ENCODE results near the gene WNT8B. TPM values are rescaled to one million over a fixed set of nuclear protein-coding genes. Genes with fewer than 3 reads are reported as not detected.
A peak's percentile ranks its signal among the peaks of the same experiment; 100 is the strongest.

Gene WNT8B
- total and polyA plus RNA-seq, 2 of the 13 experiments (the other 11 are each of a cell fraction or from before 2014, with no cell fraction given) = 0.07 to 0.20 TPM

DNA sequence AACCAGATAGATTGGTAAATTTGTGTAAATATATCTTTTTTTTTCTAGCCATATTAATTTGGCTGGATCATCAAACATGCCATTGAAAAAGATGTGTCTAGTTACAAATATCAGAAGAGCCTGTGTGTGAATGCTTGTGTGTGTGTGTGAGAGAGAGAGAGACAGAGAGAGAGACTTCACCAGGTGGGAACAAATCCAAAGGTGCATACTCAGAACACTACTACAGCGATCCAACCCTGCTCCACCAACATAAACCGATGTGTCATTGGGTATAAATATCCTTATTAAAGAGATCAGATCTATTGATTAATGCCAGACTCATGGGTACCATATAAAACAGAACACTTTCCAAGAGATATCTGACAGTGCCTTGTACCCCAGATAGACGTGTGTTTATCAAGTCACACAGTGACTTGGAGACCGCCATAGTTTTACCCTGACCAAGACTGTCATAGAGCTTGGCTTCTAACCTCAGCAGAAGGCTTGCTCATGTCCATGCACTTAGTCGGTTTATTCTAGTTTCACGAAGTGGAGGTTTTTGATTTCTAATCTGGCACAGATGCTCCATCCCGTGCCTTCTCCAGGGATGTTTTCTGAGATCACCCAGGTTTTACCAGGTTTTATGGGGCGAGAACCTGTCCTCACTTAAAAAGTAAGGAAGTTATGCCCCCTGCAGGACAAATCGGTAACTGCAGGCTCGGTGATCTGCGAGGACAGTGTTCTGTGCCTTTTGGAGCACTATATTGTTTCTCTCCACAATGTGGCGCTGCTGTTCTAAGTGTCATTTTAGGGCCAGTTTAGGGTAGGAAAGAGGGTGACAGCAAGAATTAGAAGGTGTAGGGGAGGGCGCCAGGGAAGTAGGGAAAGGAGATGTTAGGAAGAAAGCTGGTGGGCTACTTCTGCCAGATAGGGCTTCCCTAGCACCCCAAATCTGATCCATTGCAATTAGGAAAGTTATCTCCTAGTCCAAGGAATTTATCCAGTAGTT is 29.3 kb upstream of the WNT8B start (continued):
- TF ChIP-seq, protein P1, sequence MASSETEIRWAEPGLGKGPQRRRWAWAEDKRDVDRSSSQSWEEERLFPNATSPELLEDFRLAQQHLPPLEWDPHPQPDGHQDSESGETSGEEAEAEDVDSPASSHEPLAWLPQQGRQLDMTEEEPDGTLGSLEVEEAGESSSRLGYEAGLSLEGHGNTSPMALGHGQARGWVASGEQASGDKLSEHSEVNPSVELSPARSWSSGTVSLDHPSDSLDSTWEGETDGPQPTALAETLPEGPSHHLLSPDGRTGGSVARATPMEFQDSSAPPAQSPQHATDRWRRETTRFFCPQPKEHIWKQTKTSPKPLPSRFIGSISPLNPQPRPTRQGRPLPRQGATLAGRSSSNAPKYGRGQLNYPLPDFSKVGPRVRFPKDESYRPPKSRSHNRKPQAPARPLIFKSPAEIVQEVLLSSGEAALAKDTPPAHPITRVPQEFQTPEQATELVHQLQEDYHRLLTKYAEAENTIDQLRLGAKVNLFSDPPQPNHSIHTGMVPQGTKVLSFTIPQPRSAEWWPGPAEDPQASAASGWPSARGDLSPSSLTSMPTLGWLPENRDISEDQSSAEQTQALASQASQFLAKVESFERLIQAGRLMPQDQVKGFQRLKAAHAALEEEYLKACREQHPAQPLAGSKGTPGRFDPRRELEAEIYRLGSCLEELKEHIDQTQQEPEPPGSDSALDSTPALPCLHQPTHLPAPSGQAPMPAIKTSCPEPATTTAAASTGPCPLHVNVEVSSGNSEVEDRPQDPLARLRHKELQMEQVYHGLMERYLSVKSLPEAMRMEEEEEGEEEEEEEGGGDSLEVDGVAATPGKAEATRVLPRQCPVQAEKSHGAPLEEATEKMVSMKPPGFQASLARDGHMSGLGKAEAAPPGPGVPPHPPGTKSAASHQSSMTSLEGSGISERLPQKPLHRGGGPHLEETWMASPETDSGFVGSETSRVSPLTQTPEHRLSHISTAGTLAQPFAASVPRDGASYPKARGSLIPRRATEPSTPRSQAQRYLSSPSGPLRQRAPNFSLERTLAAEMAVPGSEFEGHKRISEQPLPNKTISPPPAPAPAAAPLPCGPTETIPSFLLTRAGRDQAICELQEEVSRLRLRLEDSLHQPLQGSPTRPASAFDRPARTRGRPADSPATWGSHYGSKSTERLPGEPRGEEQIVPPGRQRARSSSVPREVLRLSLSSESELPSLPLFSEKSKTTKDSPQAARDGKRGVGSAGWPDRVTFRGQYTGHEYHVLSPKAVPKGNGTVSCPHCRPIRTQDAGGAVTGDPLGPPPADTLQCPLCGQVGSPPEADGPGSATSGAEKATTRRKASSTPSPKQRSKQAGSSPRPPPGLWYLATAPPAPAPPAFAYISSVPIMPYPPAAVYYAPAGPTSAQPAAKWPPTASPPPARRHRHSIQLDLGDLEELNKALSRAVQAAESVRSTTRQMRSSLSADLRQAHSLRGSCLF (CRISPR knock-in tag; IDR thresholded peaks at IDR 0.05; ENCODE audit: borderline replicate concordance) = no peak
- TF ChIP-seq RXRB (CRISPR knock-in tag; IDR thresholded peaks at IDR 0.05; ENCODE audit: borderline replicate concordance) (peak; percentile 70; the same call in 1 of the 2 replicates), ZNF331 (CRISPR knock-in tag; IDR thresholded peaks at IDR 0.05) (0 out of 2 replicates have a peak, but pooled peaks have one; percentile 15), HNRNPUL1 (IDR thresholded peaks at IDR 0.05; ENCODE audit: low read depth, low read length) (no peak), STAG1 (CRISPR knock-in tag; IDR thresholded peaks at IDR 0.05) (peak; percentile 99), ZNF607 (CRISPR knock-in tag; IDR thresholded peaks at IDR 0.05; ENCODE audit: borderline replicate concordance) (0 out of 2 replicates have a peak, but pooled peaks have one; percentile 15), SOX5 (CRISPR knock-in tag; IDR thresholded peaks at IDR 0.05; ENCODE audit: borderline replicate concordance) (peak; percentile 41; the same call in 1 of the 2 replicates), ZNF567 (CRISPR knock-in tag; IDR thresholded peaks at IDR 0.05; ENCODE audit: borderline replicate concordance) (no peak), NFE2L1 (CRISPR knock-in tag; IDR thresholded peaks at IDR 0.05; ENCODE audit: borderline replicate concordance) (no peak), PHF8 (CRISPR knock-in tag; IDR thresholded peaks at IDR 0.05) (peak; percentile 27; the same call in 1 of the 2 replicates), NPAS2 (CRISPR knock-in tag; IDR thresholded peaks at IDR 0.05; ENCODE audit: borderline replicate concordance) (no peak), SCMH1 (CRISPR knock-in tag; IDR thresholded peaks at IDR 0.05; ENCODE audit: borderline replicate concordance) (no peak)
- TF ChIP-seq, protein P2, sequence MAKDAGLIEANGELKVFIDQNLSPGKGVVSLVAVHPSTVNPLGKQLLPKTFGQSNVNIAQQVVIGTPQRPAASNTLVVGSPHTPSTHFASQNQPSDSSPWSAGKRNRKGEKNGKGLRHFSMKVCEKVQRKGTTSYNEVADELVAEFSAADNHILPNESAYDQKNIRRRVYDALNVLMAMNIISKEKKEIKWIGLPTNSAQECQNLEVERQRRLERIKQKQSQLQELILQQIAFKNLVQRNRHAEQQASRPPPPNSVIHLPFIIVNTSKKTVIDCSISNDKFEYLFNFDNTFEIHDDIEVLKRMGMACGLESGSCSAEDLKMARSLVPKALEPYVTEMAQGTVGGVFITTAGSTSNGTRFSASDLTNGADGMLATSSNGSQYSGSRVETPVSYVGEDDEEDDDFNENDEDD (CRISPR knock-in tag; IDR thresholded peaks at IDR 0.05; ENCODE audit: borderline replicate concordance) = no peak
- TF ChIP-seq, protein P3, sequence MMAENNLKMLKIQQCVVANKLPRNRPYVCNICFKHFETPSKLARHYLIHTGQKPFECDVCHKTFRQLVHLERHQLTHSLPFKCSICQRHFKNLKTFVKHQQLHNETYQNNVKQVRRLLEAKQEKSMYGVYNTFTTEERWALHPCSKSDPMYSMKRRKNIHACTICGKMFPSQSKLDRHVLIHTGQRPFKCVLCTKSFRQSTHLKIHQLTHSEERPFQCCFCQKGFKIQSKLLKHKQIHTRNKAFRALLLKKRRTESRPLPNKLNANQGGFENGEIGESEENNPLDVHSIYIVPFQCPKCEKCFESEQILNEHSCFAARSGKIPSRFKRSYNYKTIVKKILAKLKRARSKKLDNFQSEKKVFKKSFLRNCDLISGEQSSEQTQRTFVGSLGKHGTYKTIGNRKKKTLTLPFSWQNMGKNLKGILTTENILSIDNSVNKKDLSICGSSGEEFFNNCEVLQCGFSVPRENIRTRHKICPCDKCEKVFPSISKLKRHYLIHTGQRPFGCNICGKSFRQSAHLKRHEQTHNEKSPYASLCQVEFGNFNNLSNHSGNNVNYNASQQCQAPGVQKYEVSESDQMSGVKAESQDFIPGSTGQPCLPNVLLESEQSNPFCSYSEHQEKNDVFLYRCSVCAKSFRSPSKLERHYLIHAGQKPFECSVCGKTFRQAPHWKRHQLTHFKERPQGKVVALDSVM (CRISPR knock-in tag; IDR thresholded peaks at IDR 0.05) = no peak
- TF ChIP-seq, protein P4, sequence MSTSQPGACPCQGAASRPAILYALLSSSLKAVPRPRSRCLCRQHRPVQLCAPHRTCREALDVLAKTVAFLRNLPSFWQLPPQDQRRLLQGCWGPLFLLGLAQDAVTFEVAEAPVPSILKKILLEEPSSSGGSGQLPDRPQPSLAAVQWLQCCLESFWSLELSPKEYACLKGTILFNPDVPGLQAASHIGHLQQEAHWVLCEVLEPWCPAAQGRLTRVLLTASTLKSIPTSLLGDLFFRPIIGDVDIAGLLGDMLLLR (CRISPR knock-in tag; IDR thresholded peaks at IDR 0.05) = no peak
- TF ChIP-seq, protein P5, sequence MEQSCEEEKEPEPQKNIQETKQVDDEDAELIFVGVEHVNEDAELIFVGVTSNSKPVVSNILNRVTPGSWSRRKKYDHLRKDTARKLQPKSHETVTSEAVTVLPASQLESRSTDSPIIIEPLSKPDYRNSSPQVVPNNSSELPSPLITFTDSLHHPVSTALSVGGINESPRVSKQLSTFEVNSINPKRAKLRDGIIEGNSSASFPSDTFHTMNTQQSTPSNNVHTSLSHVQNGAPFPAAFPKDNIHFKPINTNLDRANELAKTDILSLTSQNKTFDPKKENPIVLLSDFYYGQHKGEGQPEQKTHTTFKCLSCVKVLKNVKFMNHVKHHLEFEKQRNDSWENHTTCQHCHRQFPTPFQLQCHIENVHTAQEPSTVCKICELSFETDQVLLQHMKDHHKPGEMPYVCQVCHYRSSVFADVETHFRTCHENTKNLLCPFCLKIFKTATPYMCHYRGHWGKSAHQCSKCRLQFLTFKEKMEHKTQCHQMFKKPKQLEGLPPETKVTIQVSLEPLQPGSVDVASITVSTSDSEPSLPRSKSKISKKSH (CRISPR knock-in tag; IDR thresholded peaks at IDR 0.05; ENCODE audit: borderline replicate concordance) = no peak

All from HepG2 (cell line).